HK-2 (cell line): Measurements from ENCODE around the gene RRBP1.

ENCODE experiments used
- DNase-seq: peaks from one replicate; pipeline ENCODE4 v3.0.0-alpha.2; 2018; ENCODE audit not compliant: unreplicated experiment

Gene RRBP1

DNA sequence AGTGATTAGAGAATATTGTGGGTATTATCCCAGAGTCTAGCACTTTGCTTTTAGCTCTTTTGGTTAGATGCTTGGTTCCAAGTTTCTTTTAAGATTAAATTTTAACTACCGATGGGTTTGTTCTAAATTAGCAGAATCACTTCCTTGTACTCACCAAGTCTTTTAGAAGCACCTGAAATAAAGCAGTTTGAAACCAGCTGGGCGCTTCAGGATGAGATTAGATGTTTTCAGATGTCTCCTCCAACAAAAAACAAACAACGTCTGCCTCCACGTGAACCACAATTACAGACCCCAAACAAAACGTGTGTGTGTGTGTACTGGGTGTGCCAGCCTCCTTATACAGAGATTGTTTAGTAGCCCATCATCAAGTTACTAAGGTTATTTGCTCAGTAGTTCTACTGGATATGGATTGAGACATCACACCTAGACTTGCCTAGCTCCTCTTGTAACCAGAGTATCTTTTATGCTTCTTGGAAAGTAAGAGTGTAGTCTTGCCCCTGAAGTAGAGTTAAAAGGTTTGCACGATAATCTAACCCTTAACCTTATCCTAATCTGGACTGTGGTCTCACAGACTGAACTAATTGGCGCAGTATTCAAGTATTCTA lies 109.9 kb downstream of the RRBP1 start:
- no peak for DNase-seq

DNA sequence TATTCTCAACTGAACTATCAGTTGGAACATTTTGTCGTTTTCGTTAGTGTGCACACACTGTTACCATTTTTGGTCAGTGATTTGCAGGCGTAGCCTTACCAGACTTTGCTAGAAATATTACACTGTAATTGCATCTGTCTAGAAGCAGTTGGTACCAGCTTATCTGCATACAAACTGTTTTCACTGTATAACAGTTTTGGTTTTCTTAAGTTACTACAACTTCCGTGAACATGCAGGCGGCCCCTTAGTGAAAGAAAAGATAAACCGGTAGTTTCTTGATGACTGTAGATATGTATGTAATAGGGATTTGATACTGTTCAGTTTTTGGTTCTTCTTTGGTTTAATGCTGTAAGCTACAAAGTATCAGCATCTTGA lies 110.9 kb downstream of the RRBP1 start:
- DNase-seq: no peak

DNA sequence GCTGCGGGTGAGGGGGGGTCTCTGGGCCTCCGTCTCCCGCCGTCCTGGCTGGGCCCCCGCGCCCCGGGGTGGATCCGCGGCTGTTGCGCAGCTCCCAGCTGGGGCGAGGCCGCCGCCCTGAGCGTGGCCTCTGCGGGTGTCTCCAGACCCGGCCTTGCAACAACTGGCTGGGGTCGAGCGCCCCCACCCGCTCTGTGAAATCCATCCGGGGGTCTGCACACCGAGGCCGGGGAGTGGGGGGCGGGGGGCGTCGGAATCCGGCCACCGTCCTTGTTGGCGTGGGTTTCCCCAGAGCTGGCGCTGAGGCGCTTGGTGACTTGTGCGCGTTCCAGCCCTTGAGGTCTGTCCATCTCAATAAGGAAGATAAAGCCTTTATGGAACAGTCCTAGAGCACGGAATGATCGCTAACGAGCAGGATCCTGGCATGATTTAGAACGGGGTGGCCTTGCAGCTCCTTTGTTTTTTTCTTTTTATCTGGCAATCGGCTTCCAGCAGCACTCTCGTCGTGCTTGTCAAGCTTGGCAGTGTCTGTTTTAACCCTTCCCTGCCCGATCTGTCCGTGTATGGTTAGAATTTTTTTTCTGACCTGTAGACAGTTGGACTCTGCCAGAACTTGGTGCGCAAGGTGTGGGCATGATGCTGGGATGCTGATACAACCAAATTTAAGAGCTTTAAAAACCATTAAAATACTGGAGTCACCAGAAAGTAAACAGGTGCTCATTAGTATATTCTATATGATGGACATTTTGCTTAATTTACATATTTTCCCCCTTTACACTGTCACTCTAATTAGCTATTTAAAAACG lies 111.5 kb downstream of the RRBP1 start:
- DNase-seq: peak; percentile 53

DNA sequence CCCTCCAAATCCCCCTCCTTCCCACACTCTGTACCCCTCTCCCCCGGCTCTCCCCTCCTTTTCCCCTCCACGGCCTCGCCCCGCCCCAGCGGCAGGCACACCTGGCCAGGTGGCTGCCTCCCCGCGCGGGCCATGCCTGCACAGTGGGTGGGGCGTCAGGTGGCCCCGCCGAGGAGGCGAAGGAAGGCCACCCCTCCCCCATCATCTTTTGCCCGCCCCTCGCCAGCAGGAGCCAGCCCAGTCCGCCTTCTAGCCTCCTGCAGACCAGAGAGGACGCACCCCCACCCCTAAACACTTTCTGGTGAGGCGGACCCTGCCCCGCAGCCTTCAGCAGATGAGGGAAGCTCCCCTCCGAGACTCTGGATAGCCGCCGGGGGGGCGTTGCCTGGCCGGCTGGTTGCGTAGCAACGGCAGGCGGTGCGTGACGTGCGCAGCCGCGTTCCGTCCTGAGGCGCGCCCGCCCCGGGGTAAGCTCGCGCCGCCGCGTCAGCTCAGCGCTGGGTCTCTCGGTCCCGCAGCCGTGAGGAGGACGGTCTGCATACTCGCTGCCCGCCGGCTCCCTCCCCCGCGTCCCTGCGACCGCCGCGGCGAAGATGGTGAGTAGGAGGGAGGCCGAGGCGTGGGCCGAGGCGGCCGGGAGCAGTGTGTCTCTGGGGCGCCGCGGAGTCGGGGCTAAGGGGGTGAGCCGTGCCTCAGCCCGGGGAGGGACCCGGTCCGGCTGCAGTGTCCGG lies 112.3 kb downstream of the RRBP1 start, which contains the start of gene DSTN:
DSTN (plus strand) TSS at position 460 of the 731 bp plus-strand sequence; CDS start at position 594, 134 bp downstream.
- DNase-seq: peak; percentile 98

DNA sequence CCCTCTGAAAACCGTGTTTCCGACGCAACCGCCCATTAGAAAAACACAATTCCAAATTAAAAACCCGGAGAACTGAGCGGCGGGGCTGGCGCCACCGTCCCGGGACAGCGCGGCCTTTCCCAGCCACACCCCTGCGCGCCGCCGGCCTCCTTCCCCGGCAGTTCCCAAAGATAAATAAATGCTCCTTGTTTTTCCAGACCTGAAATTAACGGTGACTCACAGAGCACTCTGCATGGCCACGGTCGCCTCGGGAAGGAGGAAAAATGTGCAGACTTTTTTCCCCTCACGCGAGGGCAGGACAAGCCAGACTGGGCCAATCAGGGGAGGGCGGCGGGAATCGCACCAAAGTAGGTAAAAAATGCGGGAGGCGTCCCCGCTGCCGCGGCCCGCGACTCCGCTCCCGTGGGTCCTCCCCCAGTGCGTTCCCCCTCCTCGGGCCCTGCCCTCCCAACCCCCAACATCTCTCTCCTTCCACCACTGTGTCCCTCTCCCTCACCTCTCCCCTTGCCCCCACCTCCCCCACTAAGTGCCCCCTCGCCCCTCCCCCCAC lies 113.0 kb downstream of the RRBP1 start:
- DNase-seq: peak; percentile 98

DNA sequence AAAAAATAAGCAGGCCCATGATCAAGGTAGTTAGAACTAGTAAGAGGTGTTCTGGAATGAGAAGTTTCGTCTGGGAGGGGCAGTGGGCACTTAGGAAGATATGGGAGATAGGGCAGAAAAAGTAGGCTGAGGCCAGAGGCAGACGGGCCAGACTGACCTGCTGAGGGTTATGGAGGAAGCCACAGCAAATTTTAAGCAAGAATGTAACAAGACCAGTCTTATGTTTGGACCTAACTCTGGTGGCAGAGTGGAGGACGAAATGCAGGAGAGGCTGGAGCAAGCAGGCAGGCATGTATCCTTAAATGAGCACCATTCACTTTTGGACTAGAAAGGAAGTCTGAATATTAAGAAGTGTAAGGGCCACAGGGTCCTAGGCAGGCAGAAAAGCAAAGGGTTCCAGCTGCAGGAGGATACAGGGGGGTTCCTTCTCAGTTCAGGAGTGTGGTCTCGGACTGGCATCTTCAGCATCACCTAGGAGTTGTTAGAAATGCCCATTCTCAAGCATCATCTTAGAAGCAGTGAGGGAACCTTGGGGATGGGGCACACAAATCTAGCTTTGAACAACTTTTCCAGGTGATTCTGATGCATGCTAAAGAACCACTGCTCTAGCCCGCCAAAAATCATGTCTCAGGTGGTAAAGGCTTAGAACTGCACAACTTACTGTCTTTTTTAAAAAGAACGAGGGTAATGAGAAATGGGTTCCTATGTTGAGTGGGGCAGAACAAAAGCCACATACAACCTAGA lies 113.8 kb downstream of the RRBP1 start:
- DNase-seq: no peak

DNA sequence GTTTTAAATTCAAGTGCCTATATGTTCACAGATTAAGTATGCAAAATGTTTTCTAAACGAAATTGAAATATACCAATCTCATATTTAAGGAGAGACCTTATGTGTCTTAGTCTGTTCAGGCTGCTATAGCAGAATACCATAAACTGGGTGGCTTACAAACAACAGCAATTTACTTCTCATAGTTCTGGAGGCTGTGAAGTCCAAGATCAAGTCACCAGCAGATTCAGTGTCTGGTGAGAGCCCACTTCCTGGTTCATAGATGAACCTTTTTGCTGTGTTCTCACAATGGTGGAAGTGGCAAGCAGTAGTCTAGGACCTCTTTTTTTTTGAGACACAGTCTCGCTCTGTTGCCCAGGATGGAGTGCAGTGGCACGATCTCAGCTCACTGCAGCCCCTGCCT lies 115.7 kb downstream of the RRBP1 start:
- no peak for DNase-seq

DNA sequence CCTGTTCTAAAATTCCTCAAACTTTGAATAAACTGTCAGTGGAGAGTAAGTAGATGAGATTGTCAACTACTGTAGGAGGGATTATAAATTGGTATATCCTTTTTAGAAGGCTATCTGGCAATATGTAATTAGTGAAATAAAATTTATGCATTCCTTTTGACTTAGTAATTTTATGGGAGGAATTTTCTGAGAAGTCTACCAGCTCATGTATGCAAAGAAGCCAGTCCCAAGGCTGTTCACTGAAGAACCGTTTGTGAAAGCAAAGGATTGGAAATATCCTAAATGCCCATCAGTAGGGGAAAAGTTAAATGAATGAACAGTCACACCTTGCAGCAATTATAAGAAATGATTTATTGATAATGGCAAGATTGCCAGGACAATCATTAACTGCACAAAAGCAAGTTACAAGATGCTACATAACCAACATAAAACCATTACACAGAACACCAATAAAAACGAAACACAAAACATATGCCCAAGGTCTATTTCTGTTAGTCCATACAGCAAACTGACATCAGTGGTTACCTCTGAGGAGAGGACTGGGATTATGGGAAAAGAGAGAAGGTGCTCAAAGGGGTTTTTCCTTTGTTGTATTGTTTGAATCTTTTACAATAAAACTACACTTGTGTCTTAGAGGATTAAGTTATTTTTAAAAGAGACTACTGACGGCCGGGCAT lies 116.7 kb downstream of the RRBP1 start:
- DNase-seq: no peak
